ENCODE data around the gene KRTAP4-8. TPM values are rescaled to one million over a fixed set of nuclear protein-coding genes. Genes with fewer than 3 reads are reported as not detected.

KRTAP4-8 gene
- total RNA-seq, 4 donors from 2014 or later = not detected

- no peaks in the 10 kb centered on the region for H3K4me1 ChIP-seq
- no peaks in the 10 kb centered on the region for H3K27me3 ChIP-seq
- no peaks in the 10 kb centered on the region for H3K9me3 ChIP-seq
- no peak overlapping the region for H3K4me3 ChIP-seq
- H3K36me3 ChIP-seq = no peaks in the 10 kb centered on the region
- no peak for DNase-seq
- intact Hi-C loops (cut with DNase I; ENCODE audit: low total_unique reads) = no loop called here
- H3K27ac ChIP-seq = no peak overlapping the region
- TF ChIP-seq CTCF (IDR thresholded peaks at IDR 0.05) (no peak), POLR2A (IDR thresholded peaks at IDR 0.05) (no peak)
Measured at GRCh38 chr17:41054025-41054424, 43.9 kb downstream of the KRTAP4-8 start.

- no peak for DNase-seq
- no peak for TF ChIP-seq CTCF (IDR thresholded peaks at IDR 0.05)
- H3K4me3 ChIP-seq = no peak overlapping the region
- no peaks in the 10 kb centered on the region for H3K4me1 ChIP-seq
- no peak overlapping the region for H3K27ac ChIP-seq
- H3K36me3 ChIP-seq = no peaks in the 10 kb centered on the region
- H3K27me3 ChIP-seq = no peaks in the 10 kb centered on the region
- intact Hi-C loops (cut with DNase I; ENCODE audit: low total_unique reads) = no loop called here
- no peaks in the 10 kb centered on the region for H3K9me3 ChIP-seq
Measured at GRCh38 chr17:41052566-41052965, 45.4 kb downstream of the KRTAP4-8 start.

GRCh38 chr17:41049110-41049509, 48.8 kb downstream of the KRTAP4-8 start:
- Histone ChIP-seq H3K4me1 (no peaks in the 10 kb centered on the region), H3K27ac (no peak overlapping the region), H3K9me3 (no peaks in the 10 kb centered on the region), H3K4me3 (no peak overlapping the region), H3K36me3 (no peaks in the 10 kb centered on the region), H3K27me3 (no peaks in the 10 kb centered on the region)
- no peak for DNase-seq
- TF ChIP-seq CTCF (IDR thresholded peaks at IDR 0.05) (no peak), POLR2A (IDR thresholded peaks at IDR 0.05) (no peak)
- intact Hi-C loops (cut with DNase I; ENCODE audit: low total_unique reads) = no loop called here

- no peak for TF ChIP-seq POLR2A (IDR thresholded peaks at IDR 0.05)
- TF ChIP-seq CTCF (IDR thresholded peaks at IDR 0.05) = no peak
Measured at GRCh38 chr17:41048441-41048840, 49.5 kb downstream of the KRTAP4-8 start.

More at GRCh38 chr17:41048441-41048840, 49.5 kb downstream of the KRTAP4-8 start:
- Histone ChIP-seq H3K4me3 (no peak overlapping the region), H3K27me3 (no peaks in the 10 kb centered on the region), H3K27ac (no peak overlapping the region), H3K36me3 (no peaks in the 10 kb centered on the region), H3K4me1 (no peaks in the 10 kb centered on the region), H3K9me3 (no peaks in the 10 kb centered on the region)
- intact Hi-C loops (cut with DNase I; ENCODE audit: low total_unique reads) = no loop called here
- no peak for DNase-seq

Other genes with a start within 250 kb of the KRTAP4-8 start
- not detected for gene KRT12, start 230.9 kb downstream of the KRTAP4-8 start, total RNA-seq
- under 1 TPM in 3 of 4 donors, not detected in 1; 0.26 to 0.83 (median 0.29) TPM for gene KRT20, start 212.9 kb downstream of the KRTAP4-8 start, total RNA-seq
- gene KRT23, start 160.5 kb downstream of the KRTAP4-8 start, total RNA-seq = 1 to 10 TPM in 1 of 4 donors, under 1 TPM in 1, not detected in 2; 0.79 to 3.1 TPM
- gene KRT39, start 131.2 kb downstream of the KRTAP4-8 start, total RNA-seq = not detected
- under 1 TPM in 1 of 4 donors, not detected in 3; 0.21 TPM for gene KRT40, start 113.8 kb downstream of the KRTAP4-8 start, total RNA-seq
- not detected for gene KRTAP3-3, start 104.0 kb downstream of the KRTAP4-8 start, total RNA-seq
- not detected for gene KRTAP3-2, start 98.2 kb downstream of the KRTAP4-8 start, total RNA-seq
- not detected for gene KRTAP3-1, start 89.0 kb downstream of the KRTAP4-8 start, total RNA-seq
- not detected for gene KRTAP1-5, start 70.9 kb downstream of the KRTAP4-8 start, total RNA-seq
- gene KRTAP1-4, start 67.9 kb downstream of the KRTAP4-8 start, total RNA-seq = not detected
- not detected for gene KRTAP1-3, start 63.3 kb downstream of the KRTAP4-8 start, total RNA-seq
- gene KRTAP1-1, start 56.7 kb downstream of the KRTAP4-8 start, total RNA-seq = not detected
- gene KRTAP2-1, start 50.8 kb downstream of the KRTAP4-8 start, total RNA-seq = not detected
- gene KRTAP2-2, start 42.9 kb downstream of the KRTAP4-8 start, total RNA-seq = not detected
- not detected for gene KRTAP2-3, start 38.0 kb downstream of the KRTAP4-8 start, total RNA-seq
- gene KRTAP2-4, start 32.3 kb downstream of the KRTAP4-8 start, total RNA-seq = not detected
- not detected for gene KRTAP4-7, start 14.0 kb downstream of the KRTAP4-8 start, total RNA-seq
- not detected for gene KRTAP4-16, start 4.1 kb upstream of the KRTAP4-8 start, total RNA-seq
- not detected for gene KRTAP4-9, start 7.2 kb upstream of the KRTAP4-8 start, total RNA-seq
- gene KRTAP4-11, start 20.2 kb upstream of the KRTAP4-8 start, total RNA-seq = not detected
- not detected for gene KRTAP4-12, start 26.0 kb upstream of the KRTAP4-8 start, total RNA-seq
- gene KRTAP4-6, start 42.4 kb upstream of the KRTAP4-8 start, total RNA-seq = not detected
- not detected for gene KRTAP4-5, start 51.7 kb upstream of the KRTAP4-8 start, total RNA-seq
- not detected for gene KRTAP4-4, start 62.6 kb upstream of the KRTAP4-8 start, total RNA-seq
- gene KRTAP4-3, start 70.1 kb upstream of the KRTAP4-8 start, total RNA-seq = not detected
- not detected for gene KRTAP4-2, start 80.1 kb upstream of the KRTAP4-8 start, total RNA-seq
- gene KRTAP4-1, start 86.8 kb upstream of the KRTAP4-8 start, total RNA-seq = not detected
- gene KRTAP9-1, start 91.7 kb upstream of the KRTAP4-8 start, total RNA-seq = not detected
- gene KRTAP9-2, start 128.5 kb upstream of the KRTAP4-8 start, total RNA-seq = not detected
- not detected for gene KRTAP9-3, start 134.3 kb upstream of the KRTAP4-8 start, total RNA-seq
- gene KRTAP9-8, start 139.9 kb upstream of the KRTAP4-8 start, total RNA-seq = not detected
- not detected for gene KRTAP9-4, start 151.5 kb upstream of the KRTAP4-8 start, total RNA-seq
- not detected for gene KRTAP9-9, start 157.2 kb upstream of the KRTAP4-8 start, total RNA-seq
- not detected for gene KRTAP9-6, start 167.2 kb upstream of the KRTAP4-8 start, total RNA-seq
- not detected for gene KRTAP9-7, start 177.6 kb upstream of the KRTAP4-8 start, total RNA-seq
- not detected for gene KRTAP29-1, start 204.7 kb upstream of the KRTAP4-8 start, total RNA-seq
- gene KRTAP16-1, start 211.2 kb upstream of the KRTAP4-8 start, total RNA-seq = not detected
- gene KRTAP17-1, start 217.6 kb upstream of the KRTAP4-8 start, total RNA-seq = not detected

All from uterus (tissue), 4 donors.